ENCODE results near the gene MARCHF10. TPM values are rescaled to one million over a fixed set of nuclear protein-coding genes. Genes with fewer than 3 reads are reported as not detected.

MARCHF10 gene
- total and polyA plus RNA-seq, 2 of the 13 experiments (the other 11 are each of a cell fraction or from before 2014, with no cell fraction given), result not detected

- H3K27me3 ChIP-seq (ENCODE audit: control insufficient read depth in 1 of 2, insufficient read depth in 2 of 2, low read length in 2 of 2), result peaks cover 5 to 43% of the 10 kb centered on the region in 2 experiments; a peak in 4 of 5 replicates
- no peak for TF ChIP-seq NFIB (CRISPR knock-in tag; IDR thresholded peaks at IDR 0.05; ENCODE audit: borderline replicate concordance)
- no peak for TF ChIP-seq ZNF646 (CRISPR knock-in tag; IDR thresholded peaks at IDR 0.05)
- TF ChIP-seq MAF1 (CRISPR knock-in tag; IDR thresholded peaks at IDR 0.05; ENCODE audit: borderline replicate concordance), result no peak
- H3K9ac ChIP-seq (ENCODE audit: insufficient read depth, low read depth, low read length), result no peak overlapping the region
- H3K36me3 ChIP-seq (replicated peaks in 1 of 2; ENCODE audit: control insufficient read depth in 1 of 2, insufficient read depth in 2 of 2, low read length in 2 of 2), result no peaks in the 10 kb centered on the region
- no peak for ATAC-seq
- BruUV-seq (replicated peaks), result no TSS peak
- no peak for DNase-seq (ENCODE audit: low spot score)
- no peak overlapping the region for H3K27ac ChIP-seq (ENCODE audit: extremely low read length, insufficient read depth, low read length)
- 22% methylated on average over 1 of the region's 1 CpG for WGBS (ENCODE audit: low lambda C conversion rate)
- CTCF ChIA-PET (ENCODE audit: low intra/inter-chr PET ratio, low total read pairs), result no interaction called here
- no peak overlapping the region for H3K4me3 ChIP-seq (replicated peaks in 1 of 3; ENCODE audit: insufficient read depth in 1 of 3, low read depth in 2 of 3, low read length in 3 of 3)
- in situ Hi-C loops (cut with HindIII; ENCODE audit: extremely low pct_ligation_motif_present, low pct_unique_long_range_greater_than_20kb) (no loop called here), intact Hi-C loops (cut with micrococcal nuclease; ENCODE audit: unreplicated experiment) (no loop called here)
- FAIRE-seq, result no peak
- H4K20me1 ChIP-seq (ENCODE audit: insufficient read depth, low read length), result no peaks in the 10 kb centered on the region
- POLR2A ChIA-PET, result no interaction called here
- no peaks in the 10 kb centered on the region for H3K9me3 ChIP-seq (ENCODE audit: low read length)
- no peak overlapping the region for H2AFZ ChIP-seq (ENCODE audit: low read length)
- no peaks in the 10 kb centered on the region for H3K79me2 ChIP-seq (ENCODE audit: insufficient read depth, low read length)
- no peaks in the 10 kb centered on the region; the same call in 1 of the 2 replicates for H3K4me1 ChIP-seq (ENCODE audit: insufficient read depth, low read length)
- H3K4me2 ChIP-seq (ENCODE audit: low read depth, low read length), result no peak overlapping the region
Observed at GRCh38 chr17:62796291-62796690, 11.8 kb downstream of the MARCHF10 start.
